Parathyroid adenoma (tissue), 2 donors: ENCODE results near the gene LSP1.

Source experiments
- H2AFZ ChIP-seq: fragments of 300-600 bp; sonication (generic); one replicate; pipeline ENCODE4 v1.7.0; 2017; ENCODE audit warnings: antibody characterized with exemption, mild to moderate bottlenecking
- H3K27ac ChIP-seq: fragments of 300-600 bp; sonication (generic); one replicate; pipeline ENCODE4 v1.7.0; 2017
- H3K27me3 ChIP-seq: fragments of 300-600 bp; sonication (generic); one replicate; pipeline ENCODE4 v1.7.0; 2017; ENCODE audit warnings: low read length; ENCODE audit not compliant: control insufficient read depth, insufficient read depth
- H3K36me3 ChIP-seq: fragments of 300-600 bp; sonication (generic); one replicate; pipeline ENCODE4 v1.7.0; 2017; ENCODE audit warnings: low read length; ENCODE audit not compliant: control insufficient read depth, insufficient read depth
- H3K4me1 ChIP-seq: fragments of 300-600 bp; sonication (generic); one replicate; pipeline ENCODE4 v1.7.0; 2017; ENCODE audit warnings: control low read depth
- H3K4me2 ChIP-seq: fragments of 300-600 bp; sonication (generic); one replicate; pipeline ENCODE4 v1.7.0; 2017; ENCODE audit warnings: low read length
- H3K4me3 ChIP-seq: fragments of 300-600 bp; sonication (generic); one replicate; pipeline ENCODE4 v1.7.0; 2017; ENCODE audit warnings: low read depth, low read length
- H3K79me2 ChIP-seq: fragments of 300-600 bp; sonication (generic); one replicate; pipeline ENCODE4 v1.7.0; 2017; ENCODE audit warnings: control low read depth
- H3K9ac ChIP-seq: fragments of 300-600 bp; sonication (generic); one replicate; pipeline ENCODE4 v1.7.0; 2017; ENCODE audit warnings: mild to moderate bottlenecking
- H3K9me3 ChIP-seq: fragments of 300-600 bp; sonication (generic); one replicate; pipeline ENCODE4 v1.7.0; 2017; ENCODE audit warnings: low read length; ENCODE audit not compliant: control insufficient read depth
- CTCF ChIP-seq: fragments of 300-600 bp; sonication (generic); IDR thresholded peaks from one replicate; pipeline ENCODE4 v1.7.0; 2017; ENCODE audit warnings: antibody characterized with exemption, mild to moderate bottlenecking
- donor health status: primary hyperparathyroidism.

Gene LSP1

GRCh38 chr11:1860108-1860507, 7.2 kb downstream of the LSP1 start:
- no peaks in the 10 kb centered on the region for H3K9me3 ChIP-seq
- H3K27me3 ChIP-seq = no peaks in the 10 kb centered on the region
- no peak overlapping the region for H2AFZ ChIP-seq
- no peak overlapping the region for H3K4me2 ChIP-seq
- no peaks in the 10 kb centered on the region for H3K36me3 ChIP-seq
- H3K79me2 ChIP-seq = no peaks in the 10 kb centered on the region
- no peaks in the 10 kb centered on the region for H3K4me1 ChIP-seq
- no peak overlapping the region for H3K27ac ChIP-seq
- H3K4me3 ChIP-seq = no peak overlapping the region
- no peak for TF ChIP-seq CTCF
- H3K9ac ChIP-seq = no peak overlapping the region

GRCh38 chr11:1861435-1862411, 8.8 kb downstream of the LSP1 start:
- no peak for TF ChIP-seq CTCF
- Histone ChIP-seq H3K4me3 (no peak overlapping the region), H3K9me3 (no peaks in the 10 kb centered on the region), H3K27me3 (no peaks in the 10 kb centered on the region), H2AFZ (no peak overlapping the region), H3K4me2 (no peak overlapping the region), H3K9ac (no peak overlapping the region), H3K27ac (no peak overlapping the region), H3K36me3 (no peaks in the 10 kb centered on the region), H3K4me1 (no peaks in the 10 kb centered on the region), H3K79me2 (no peaks in the 10 kb centered on the region)

- Histone ChIP-seq H3K27ac (no peak overlapping the region), H3K4me2 (no peak overlapping the region), H3K79me2 (no peaks in the 10 kb centered on the region), H3K36me3 (no peaks in the 10 kb centered on the region), H2AFZ (no peak overlapping the region), H3K27me3 (no peaks in the 10 kb centered on the region), H3K9ac (no peak overlapping the region), H3K9me3 (no peaks in the 10 kb centered on the region), H3K4me3 (no peak overlapping the region), H3K4me1 (no peaks in the 10 kb centered on the region)
- no peak for TF ChIP-seq CTCF
Observed at GRCh38 chr11:1862588-1863351, 9.9 kb downstream of the LSP1 start.

GRCh38 chr11:1863352-1864216, 10.7 kb downstream of the LSP1 start:
- H3K9ac ChIP-seq = no peak overlapping the region
- no peaks in the 10 kb centered on the region for H3K9me3 ChIP-seq
- H3K27me3 ChIP-seq = no peaks in the 10 kb centered on the region
- H3K4me3 ChIP-seq = no peak overlapping the region
- H3K4me1 ChIP-seq = no peaks in the 10 kb centered on the region
- no peaks in the 10 kb centered on the region for H3K79me2 ChIP-seq
- TF ChIP-seq CTCF = no peak
- no peak overlapping the region for H2AFZ ChIP-seq
- H3K4me2 ChIP-seq = no peak overlapping the region
- peak overlapping the region; percentile 47 for H3K27ac ChIP-seq
- H3K36me3 ChIP-seq = no peaks in the 10 kb centered on the region
